ENCODE results near the gene SCG5. TPM values are rescaled to one million over a fixed set of nuclear protein-coding genes. Genes with fewer than 3 reads are reported as not detected.

SCG5 gene
- total RNA-seq, 4 donors from 2014 or later = not detected

GRCh38 chr15:32701863-32702262 lies 60.4 kb downstream of the SCG5 start:
- no peaks in the 10 kb centered on the region for H3K4me1 ChIP-seq
- H3K27me3 ChIP-seq = peaks cover 7% of the 10 kb centered on the region
- H3K4me3 ChIP-seq = no peak overlapping the region
- TF ChIP-seq CTCF (IDR thresholded peaks at IDR 0.05) (no peak), POLR2AphosphoS5 (IDR thresholded peaks at IDR 0.05) (no peak), POLR2A (IDR thresholded peaks at IDR 0.05) (no peak), EP300 (IDR thresholded peaks at IDR 0.05) (no peak)
- DNase-seq (ENCODE audit: low spot score in 2 of 2) = no peak
- H3K9me3 ChIP-seq = no peaks in the 10 kb centered on the region
- no peak overlapping the region for H3K27ac ChIP-seq
- 61% methylated on average over 3 of the region's 3 CpGs for WGBS
- no peaks in the 10 kb centered on the region for H3K36me3 ChIP-seq

GRCh38 chr15:32704395-32704981 lies 63.0 kb downstream of the SCG5 start:
- no peak for TF ChIP-seq EP300 (IDR thresholded peaks at IDR 0.05)
- TF ChIP-seq POLR2A (IDR thresholded peaks at IDR 0.05) = no peak
- TF ChIP-seq POLR2AphosphoS5 (IDR thresholded peaks at IDR 0.05) = no peak
- TF ChIP-seq CTCF (IDR thresholded peaks at IDR 0.05) = no peak
- Histone ChIP-seq H3K9me3 (no peaks in the 10 kb centered on the region), H3K36me3 (no peaks in the 10 kb centered on the region), H3K4me1 (no peaks in the 10 kb centered on the region), H3K27ac (no peak overlapping the region), H3K27me3 (peaks cover 9% of the 10 kb centered on the region), H3K4me3 (no peak overlapping the region)
- DNase-seq (ENCODE audit: low spot score in 2 of 2) = no peak
- 54% methylated on average over 8 of the region's 8 CpGs for WGBS

GRCh38 chr15:32705446-32705845 lies 63.9 kb downstream of the SCG5 start:
- WGBS = 91% methylated on average over 2 of the region's 2 CpGs
- Histone ChIP-seq H3K27me3 (peaks cover 16% of the 10 kb centered on the region), H3K4me3 (no peak overlapping the region), H3K9me3 (no peaks in the 10 kb centered on the region), H3K4me1 (no peaks in the 10 kb centered on the region), H3K36me3 (no peaks in the 10 kb centered on the region), H3K27ac (no peak overlapping the region)
- no peak for DNase-seq (ENCODE audit: low spot score in 2 of 2)
- TF ChIP-seq POLR2AphosphoS5 (IDR thresholded peaks at IDR 0.05) (no peak), POLR2A (IDR thresholded peaks at IDR 0.05) (no peak), EP300 (IDR thresholded peaks at IDR 0.05) (no peak), CTCF (IDR thresholded peaks at IDR 0.05) (no peak)

GRCh38 chr15:32706704-32707103 lies 65.2 kb downstream of the SCG5 start:
- no peaks in the 10 kb centered on the region for H3K36me3 ChIP-seq
- H3K27me3 ChIP-seq = peaks cover 16% of the 10 kb centered on the region
- no peak overlapping the region for H3K27ac ChIP-seq
- no peak for DNase-seq (ENCODE audit: low spot score in 2 of 2)
- TF ChIP-seq CTCF (IDR thresholded peaks at IDR 0.05) (no peak), EP300 (IDR thresholded peaks at IDR 0.05) (no peak), POLR2AphosphoS5 (IDR thresholded peaks at IDR 0.05) (no peak), POLR2A (IDR thresholded peaks at IDR 0.05) (no peak)
- H3K4me3 ChIP-seq = no peak overlapping the region
- no peaks in the 10 kb centered on the region for H3K9me3 ChIP-seq
- H3K4me1 ChIP-seq = no peaks in the 10 kb centered on the region
- 50% methylated on average over 3 of the region's 3 CpGs for whole genome bisulfite sequencing

GRCh38 chr15:32707436-32707835 lies 65.9 kb downstream of the SCG5 start:
- DNase-seq (ENCODE audit: low spot score in 2 of 2) = no peak
- no peak overlapping the region for H3K27ac ChIP-seq
- no peaks in the 10 kb centered on the region for H3K9me3 ChIP-seq
- H3K4me3 ChIP-seq = no peak overlapping the region
- no peak for TF ChIP-seq POLR2AphosphoS5 (IDR thresholded peaks at IDR 0.05)
- TF ChIP-seq POLR2A (IDR thresholded peaks at IDR 0.05) = no peak
- no peak for TF ChIP-seq CTCF (IDR thresholded peaks at IDR 0.05)
- no peak for TF ChIP-seq EP300 (IDR thresholded peaks at IDR 0.05)
- WGBS = 76% methylated on average over 6 of the region's 6 CpGs
- no peaks in the 10 kb centered on the region for H3K4me1 ChIP-seq
- H3K27me3 ChIP-seq = peaks cover 20% of the 10 kb centered on the region
- no peaks in the 10 kb centered on the region for H3K36me3 ChIP-seq

Measured in suprapubic skin (tissue), 4 donors.